Stimulated activated CD8-positive, alpha-beta memory T cell treated with anti-CD3 and anti-CD28 coated beads, Interleukin-4, amount 100 ng/mL, for 48 hours (primary cell): ENCODE measurements around the gene TLE3.
A peak's percentile ranks its signal among the peaks of the same experiment; 100 is the strongest.
"Not testable (repeated sequence)": the region's sequence is repeated elsewhere in the genome, so short reads cannot be mapped to it uniquely, and the experiment has no call there.

ENCODE experiments used
- DNase-seq: peaks from one replicate; pipeline ENCODE4 v3.0.0-alpha.2; 2020

Gene TLE3

DNA sequence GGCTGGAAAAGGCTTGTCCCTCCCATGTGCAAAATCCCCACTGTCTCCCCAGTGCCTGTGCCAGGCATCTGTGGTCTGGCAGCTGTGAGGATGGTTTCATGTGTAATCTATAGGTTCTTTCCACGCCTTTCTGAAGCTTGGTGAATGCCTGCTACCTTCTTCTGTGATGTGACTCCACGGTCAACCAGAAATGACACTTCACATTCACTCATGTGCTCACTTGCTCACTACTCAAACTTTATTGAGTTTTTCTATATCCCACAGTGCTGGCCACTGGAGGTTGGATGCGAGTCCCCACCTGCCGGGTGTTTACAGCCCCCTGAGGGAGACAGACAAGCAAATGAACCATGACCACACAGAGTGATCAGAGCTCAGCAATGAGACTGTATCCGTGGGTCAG, 27.9 kb upstream of the TLE3 start:
- DNase-seq = no peak

DNA sequence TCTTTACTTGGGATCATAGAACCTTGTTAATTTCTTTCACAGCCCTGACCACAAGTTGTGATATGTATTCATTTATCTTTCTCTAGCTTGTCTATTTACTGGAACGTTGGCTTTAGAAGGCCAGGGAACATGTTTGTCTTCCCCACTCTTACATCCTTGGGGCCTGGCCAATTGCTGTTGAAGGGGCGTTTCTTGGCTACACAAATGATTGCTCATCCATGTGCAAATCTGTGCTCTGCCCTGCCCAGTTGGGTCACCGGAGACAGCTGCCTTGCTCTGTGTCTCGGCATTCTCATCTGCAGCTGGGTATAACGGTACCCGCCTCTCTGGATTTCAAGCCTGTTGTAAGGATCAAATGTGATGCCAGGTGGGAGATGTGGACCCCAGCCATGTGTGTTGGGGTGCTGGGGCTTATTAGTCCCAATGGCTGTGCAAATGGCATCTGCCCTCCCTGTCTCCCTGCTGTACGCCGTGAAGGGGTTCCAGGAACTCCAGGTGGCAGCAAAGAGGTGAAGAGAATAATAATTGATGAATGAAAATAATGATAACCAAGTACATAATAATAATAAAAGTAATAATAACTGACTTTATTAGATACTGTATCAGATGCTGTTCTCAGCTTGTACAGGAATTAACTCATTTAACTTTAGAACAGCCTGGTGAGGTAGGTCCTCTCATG, 24.0 kb upstream of the TLE3 start:
- no peak for DNase-seq

- DNase-seq = no peak
Measured at GRCh38 chr15:70120958-70121623, 23.4 kb upstream of the TLE3 start.

DNA sequence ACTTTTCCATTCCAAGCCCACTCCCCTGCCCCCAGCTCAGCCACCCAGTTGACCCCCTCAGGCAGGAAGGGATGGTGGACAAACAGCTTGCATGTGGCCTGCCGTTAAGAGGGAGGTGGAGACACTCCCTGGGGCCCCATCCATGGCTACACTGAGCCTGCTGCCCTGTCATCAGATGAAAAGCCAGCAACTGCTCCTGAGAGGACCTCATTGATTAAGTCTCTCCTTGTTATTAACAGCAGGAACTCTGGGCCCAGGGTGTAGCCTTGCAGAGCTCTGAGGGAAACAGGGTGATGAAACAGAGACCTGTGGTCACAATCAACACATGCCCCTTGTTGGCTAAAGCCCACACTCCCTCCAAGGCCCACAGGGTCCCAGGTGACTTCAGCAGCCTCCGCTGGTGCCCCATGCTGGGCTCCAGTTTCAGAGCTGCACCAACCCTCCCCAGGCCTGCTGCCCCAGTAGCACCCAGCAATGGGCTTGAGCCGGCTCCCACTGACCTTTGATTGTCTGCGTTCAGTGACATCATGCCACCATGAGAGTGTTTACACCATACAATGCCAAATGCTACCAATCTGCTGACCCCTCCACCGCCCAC, 22.3 kb upstream of the TLE3 start:
- DNase-seq = no peak

- no peak for DNase-seq
Measured at GRCh38 chr15:70118599-70118998, 20.9 kb upstream of the TLE3 start.

GRCh38 chr15:70116317-70116716, 18.6 kb upstream of the TLE3 start:
- DNase-seq = no peak

DNA sequence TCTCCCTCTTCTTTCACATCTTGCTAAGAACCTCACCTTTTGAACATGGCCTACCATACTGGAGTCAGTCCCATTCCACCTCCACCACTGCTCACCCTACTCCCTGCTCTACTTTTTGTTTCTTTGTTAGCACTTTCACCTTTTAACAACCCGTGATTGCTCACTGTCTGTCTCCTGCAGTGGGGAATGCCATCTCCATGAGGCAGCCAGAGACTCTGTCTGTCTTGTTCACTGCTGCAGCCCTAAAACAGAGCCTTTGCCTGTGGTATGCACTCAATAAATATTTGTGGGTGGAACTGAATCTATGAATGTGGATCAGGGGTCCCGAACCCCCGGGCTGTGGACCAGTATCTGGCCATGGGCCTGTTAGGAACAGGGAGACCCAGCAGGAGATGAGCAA, 16.5 kb upstream of the TLE3 start:
- no peak for DNase-seq

DNA sequence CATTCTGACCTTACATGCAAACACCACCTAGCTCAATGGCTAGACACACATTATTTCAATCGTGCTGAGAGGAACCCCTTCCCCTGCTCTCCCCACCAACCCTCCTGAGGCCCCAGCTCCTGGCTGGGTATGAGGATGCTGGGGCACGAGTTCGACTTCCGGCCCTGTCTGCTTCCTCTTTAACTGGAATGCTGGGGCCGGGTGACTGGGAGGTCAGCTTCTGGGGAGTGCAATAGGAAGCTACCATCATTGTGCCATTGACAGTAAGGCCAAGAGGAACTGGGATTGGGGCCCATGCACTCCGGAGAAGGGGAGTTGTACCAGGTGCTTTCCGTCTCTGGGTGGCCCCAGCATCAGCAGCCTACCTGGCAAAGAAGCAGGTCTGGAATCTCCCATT, 15.6 kb upstream of the TLE3 start:
- DNase-seq = no peak

- not testable (repeated sequence) for DNase-seq
Measured at GRCh38 chr15:70112572-70113303, 15.0 kb upstream of the TLE3 start.

GRCh38 chr15:70112074-70112395, 14.3 kb upstream of the TLE3 start:
- DNase-seq = no peak

DNA sequence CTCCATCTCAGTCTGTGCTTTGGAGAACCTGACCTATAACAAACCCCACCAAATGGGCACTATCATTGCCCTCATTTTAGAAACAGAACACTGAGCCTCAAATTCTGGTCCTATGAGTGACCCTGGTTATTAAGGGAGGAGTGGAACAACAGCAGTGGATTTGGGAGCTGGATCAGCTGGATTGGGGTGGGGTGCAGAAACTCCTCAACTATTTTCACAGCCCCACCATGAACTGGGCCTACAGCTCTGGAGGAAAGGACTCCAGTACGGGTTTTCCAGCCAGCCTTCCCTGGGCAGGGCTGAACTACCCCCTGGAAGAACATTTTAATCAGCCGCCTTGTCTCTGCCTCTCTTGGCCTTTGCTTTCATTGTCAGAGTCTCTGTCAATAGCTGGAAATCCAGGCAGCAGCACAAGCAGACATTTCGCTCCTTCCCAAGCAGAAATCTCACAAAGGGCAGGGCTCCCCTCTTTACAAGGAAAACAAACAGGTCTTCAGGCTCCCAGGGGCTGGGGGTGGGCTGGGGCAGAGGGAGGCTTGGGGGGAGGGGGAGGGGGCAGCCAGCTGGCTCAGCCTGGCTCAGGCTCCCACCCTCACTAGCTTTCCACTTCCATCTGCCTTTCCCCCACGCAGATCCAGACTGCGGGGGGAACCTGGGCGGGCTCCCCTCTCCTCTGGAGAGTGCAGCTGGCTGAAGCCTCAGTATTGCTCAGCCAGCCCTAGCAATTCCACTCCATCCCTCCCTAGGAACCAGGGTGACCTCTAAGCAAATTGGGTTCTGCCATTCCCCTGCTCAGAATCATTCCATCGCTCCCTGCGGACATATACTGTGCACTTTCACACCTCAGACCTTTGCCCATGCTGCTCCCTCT, 13.7 kb upstream of the TLE3 start:
- DNase-seq = no peak

GRCh38 chr15:70109978-70110377, 12.3 kb upstream of the TLE3 start:
- no peak for DNase-seq

GRCh38 chr15:70109531-70109930, 11.8 kb upstream of the TLE3 start:
- no peak for DNase-seq

DNA sequence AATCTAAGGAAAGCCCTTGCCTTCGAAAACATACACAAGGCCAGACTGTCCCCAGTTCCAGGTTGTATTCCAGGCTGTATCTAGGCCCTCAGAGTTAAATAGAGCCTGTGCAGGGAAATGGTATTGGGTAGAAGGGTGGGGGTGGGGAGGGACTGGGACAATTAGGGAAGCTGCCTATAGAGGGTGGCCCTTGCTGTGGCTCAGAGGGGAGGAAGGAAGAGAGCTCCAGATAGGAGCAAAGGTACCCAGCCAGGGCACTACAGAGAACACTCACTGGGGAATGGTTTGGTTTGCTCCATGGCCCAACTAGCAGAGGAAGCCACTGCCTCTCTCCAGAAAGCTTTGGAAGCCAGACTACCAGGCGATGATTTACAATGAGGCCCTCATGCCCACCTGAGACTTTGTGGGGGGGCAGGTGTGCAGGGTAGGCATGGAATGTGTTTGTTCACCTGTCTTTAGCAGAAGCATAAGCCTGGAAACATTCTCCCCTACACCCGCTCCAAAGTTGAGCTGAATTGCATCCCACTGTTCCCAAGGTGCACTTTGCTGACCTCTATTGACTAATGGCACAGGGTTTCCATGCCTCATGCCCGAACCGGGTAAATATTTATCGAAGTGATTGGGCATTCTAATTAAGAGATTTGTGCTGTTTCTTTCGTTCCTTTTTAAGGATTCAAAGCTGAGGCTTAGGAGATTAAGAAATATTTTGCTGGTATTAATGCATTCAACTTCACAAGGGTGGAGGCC, 6.3 kb upstream of the TLE3 start:
- DNase-seq = no peak

DNA sequence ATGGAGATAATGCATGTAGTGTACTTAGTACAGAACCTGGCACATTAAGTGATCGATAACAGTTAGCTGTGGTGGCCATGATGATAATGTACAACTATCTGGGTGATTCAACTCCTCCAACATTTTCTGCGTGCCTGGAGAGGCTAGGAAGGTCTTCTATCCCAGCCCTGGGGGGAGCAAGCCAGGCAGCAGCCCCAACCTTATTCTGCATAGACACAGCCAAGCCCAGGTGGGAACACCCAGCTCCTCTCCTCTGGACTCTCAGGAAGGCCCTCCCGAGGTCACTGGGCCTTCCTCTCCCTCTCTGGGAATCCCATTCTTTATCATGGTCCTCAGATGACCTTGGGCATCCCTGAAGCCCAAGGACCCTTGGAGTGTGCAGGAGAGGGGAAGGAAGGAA, 5.1 kb upstream of the TLE3 start:
- no peak for DNase-seq

GRCh38 chr15:70101459-70102113, 3.9 kb upstream of the TLE3 start:
- DNase-seq = no peak

DNA sequence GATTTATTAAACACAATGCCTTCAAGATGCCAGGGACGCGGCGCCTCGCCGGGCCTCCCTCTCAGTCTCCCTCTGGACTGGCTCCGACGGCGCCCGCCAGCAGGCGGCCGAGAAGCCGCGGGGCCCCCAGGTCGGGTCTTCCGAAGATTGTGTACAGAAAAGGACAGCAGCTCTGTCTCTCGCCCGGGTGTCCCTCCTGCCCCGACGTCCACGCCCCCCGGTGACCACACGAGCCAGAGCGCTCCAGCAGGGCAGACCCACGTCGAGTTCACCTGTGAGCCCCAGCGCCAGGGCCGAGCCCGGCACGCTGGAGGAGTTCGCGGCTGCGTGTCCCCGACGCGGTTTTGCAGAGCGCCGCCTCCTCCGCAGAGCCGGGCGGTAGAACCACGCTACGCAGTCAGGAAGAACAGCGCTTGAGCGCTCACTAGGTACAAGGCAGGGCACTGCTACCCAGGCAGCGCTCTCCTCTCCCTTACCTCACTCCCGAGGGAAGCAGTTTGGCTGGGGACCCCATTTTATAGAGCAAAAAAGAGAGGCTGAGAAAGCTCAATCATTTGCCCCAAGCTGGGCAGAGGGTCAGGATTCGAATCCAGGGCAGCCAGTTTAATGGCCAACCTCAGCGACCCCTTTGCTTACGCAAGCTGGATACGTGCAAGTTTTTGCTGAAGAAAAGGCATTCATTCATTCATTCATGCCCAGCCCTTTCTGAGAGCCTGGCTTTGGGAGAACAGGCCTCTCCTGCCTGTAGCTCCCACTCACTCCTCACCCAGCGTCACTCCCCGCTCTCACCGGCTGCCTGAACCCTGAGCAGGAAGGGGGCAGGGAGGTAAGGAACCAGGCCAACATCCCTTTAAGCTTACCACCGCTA, 3.0 kb upstream of the TLE3 start:
- peak; percentile 68 for DNase-seq

- DNase-seq = no peak
Measured at GRCh38 chr15:70099967-70100473, 2.3 kb upstream of the TLE3 start.

GRCh38 chr15:70099167-70099966, 1.6 kb upstream of the TLE3 start:
- peak; percentile 100 for DNase-seq
